Neutrophil (primary cell): ENCODE data around the gene KIAA1671.

Source experiments
- H3K27ac ChIP-seq: fragments of 200-600 bp; sonication (generic); 2 replicates; pipeline ENCODE4 v1.5.1; 2016; ENCODE audit warnings: mild to moderate bottlenecking, moderate library complexity
- H3K27me3 ChIP-seq: fragments of 200-600 bp; sonication (generic); 2 replicates; pipeline ENCODE4 v1.6.0; 2016; ENCODE audit warnings: mild to moderate bottlenecking
- H3K36me3 ChIP-seq: fragments of 200-600 bp; sonication (generic); 2 replicates; pipeline ENCODE4 v1.5.1; 2017
- H3K4me1 ChIP-seq, 2 experiments: fragments of 200-600 bp in 1 of 2; sonication (generic) in 1 of 2; 1 replicate in 1 of 2; 2 replicates in 1 of 2; pipeline versions ENCODE4 v1.5.1 to v1.6.1; 2013 to 2016; ENCODE audit warnings: low read depth in 1 of 2, low read length in 1 of 2, mild to moderate bottlenecking in 1 of 2, moderate library complexity in 1 of 2; ENCODE audit not compliant: control insufficient read depth in 1 of 2, insufficient read depth in 1 of 2
- H3K4me3 ChIP-seq, 2 experiments: fragments of 200-600 bp in 1 of 2; sonication (generic) in 1 of 2; 1 replicate in 1 of 2; 2 replicates in 1 of 2; pipeline ENCODE4 v1.5.1; 2013 to 2016; ENCODE audit warnings: low read depth in 1 of 2, low read length in 1 of 2, mild to moderate bottlenecking in 1 of 2, moderate library complexity in 1 of 2
- H3K9me3 ChIP-seq: fragments of 200-600 bp; sonication (generic); 2 replicates; pipeline ENCODE4 v1.5.1; 2016
- CTCF ChIP-seq: fragments of 200-600 bp; sonication (generic); IDR thresholded peaks from 2 replicates; pipeline ENCODE4 v1.5.1; 2016; ENCODE audit warnings: antibody characterized with exemption

KIAA1671 gene

GRCh38 chr22:24954114-24954463, 1.6 kb downstream of the KIAA1671 start:
- Histone ChIP-seq H3K4me3 (no peak overlapping the region), H3K27me3 (peaks cover 71% of the 10 kb centered on the region), H3K4me1 (peaks cover 13 to 15% of the 10 kb centered on the region in 2 experiments), H3K27ac (no peak overlapping the region), H3K9me3 (no peaks in the 10 kb centered on the region), H3K36me3 (no peaks in the 10 kb centered on the region)
- no peak for TF ChIP-seq CTCF

- TF ChIP-seq CTCF: no peak
Observed at GRCh38 chr22:24954856-24955255, 2.3 kb downstream of the KIAA1671 start.

GRCh38 chr22:24957043-24957442, 4.5 kb downstream of the KIAA1671 start:
- H3K4me3 ChIP-seq: no peak overlapping the region
- H3K9me3 ChIP-seq: no peaks in the 10 kb centered on the region
- no peaks in the 10 kb centered on the region for H3K36me3 ChIP-seq
- no peak for TF ChIP-seq CTCF
- H3K27ac ChIP-seq: no peak overlapping the region
- H3K4me1 ChIP-seq: peaks cover 11 to 12% of the 10 kb centered on the region in 2 experiments
- H3K27me3 ChIP-seq: peaks cover 41% of the 10 kb centered on the region

More at GRCh38 chr22:24954856-24955255, 2.3 kb downstream of the KIAA1671 start:
- H3K9me3 ChIP-seq: no peaks in the 10 kb centered on the region
- H3K4me1 ChIP-seq: peaks cover 13 to 15% of the 10 kb centered on the region in 2 experiments
- H3K27me3 ChIP-seq: peaks cover 63% of the 10 kb centered on the region
- H3K27ac ChIP-seq: no peak overlapping the region
- no peak overlapping the region for H3K4me3 ChIP-seq
- no peaks in the 10 kb centered on the region for H3K36me3 ChIP-seq

GRCh38 chr22:24961217-24961844, 8.8 kb downstream of the KIAA1671 start:
- Histone ChIP-seq H3K4me3 (no peak overlapping the region), H3K27me3 (no peaks in the 10 kb centered on the region), H3K27ac (no peak overlapping the region), H3K9me3 (no peaks in the 10 kb centered on the region), H3K4me1 (no peaks in the 10 kb centered on the region), H3K36me3 (no peaks in the 10 kb centered on the region)
- no peak for TF ChIP-seq CTCF

GRCh38 chr22:24962094-24962493, 9.6 kb downstream of the KIAA1671 start:
- Histone ChIP-seq H3K27ac (no peak overlapping the region), H3K9me3 (no peaks in the 10 kb centered on the region), H3K27me3 (no peaks in the 10 kb centered on the region), H3K36me3 (no peaks in the 10 kb centered on the region), H3K4me1 (no peaks in the 10 kb centered on the region), H3K4me3 (no peak overlapping the region)
- no peak for TF ChIP-seq CTCF
